Measurements from ENCODE around the gene FAM216B. TPM values are rescaled to one million over a fixed set of nuclear protein-coding genes. Genes with fewer than 3 reads are reported as not detected.

FAM216B gene
- total and polyA plus RNA-seq, 2 of the 8 experiments (the other 6 are each of a cell fraction or from before 2014, with no cell fraction given) = not detected

GRCh38 chr13:42798118-42798517, 16.7 kb downstream of the FAM216B start:
- Histone ChIP-seq H3K79me2 (ENCODE audit: control insufficient read depth in 1 of 2, insufficient read depth in 2 of 2, low read length in 2 of 2) (no peaks in the 10 kb centered on the region), H2AFZ (ENCODE audit: low read length) (0 out of 2 replicates have a peak overlapping the region, but pooled peaks have one; percentile 24), H3K27me3 (replicated peaks in 1 of 4; ENCODE audit: control insufficient read depth in 3 of 4, extremely low read depth in 1 of 4, insufficient read depth in 3 of 4, low read length in 3 of 4) (no peaks in the 10 kb centered on the region), H4K5ac (ENCODE audit: insufficient read length, low read depth, low read length) (no peak overlapping the region), H3K4me2 (ENCODE audit: insufficient read depth in 1 of 2, low read depth in 2 of 2, low read length in 2 of 2) (no peak overlapping the region), H2BK15ac (ENCODE audit: low read length) (no peak overlapping the region), H2BK5ac (ENCODE audit: low read depth, low read length) (no peak overlapping the region), H2AK5ac (ENCODE audit: low read depth, low read length) (no peak overlapping the region; the same call in 1 of the 2 replicates), H3K56ac (replicated peaks; ENCODE audit: insufficient read length, low read depth, low read length) (no peak overlapping the region), H3K36me3 (ENCODE audit: control insufficient read depth in 2 of 4, insufficient read depth in 4 of 4, low read length in 3 of 4) (peaks cover 0 to 4% (median 0%) of the 10 kb centered on the region in 4 experiments; a peak in 1 of 8 replicates), H3K79me1 (ENCODE audit: low read depth, low read length) (no peaks in the 10 kb centered on the region), H3K14ac (ENCODE audit: insufficient read length) (no peak overlapping the region), H3K23me2 (ENCODE audit: low read depth, low read length) (no peaks in the 10 kb centered on the region), H4K91ac (replicated peaks; ENCODE audit: insufficient read length, low read length) (no peak overlapping the region), H3K4ac (replicated peaks; ENCODE audit: insufficient read length, low read depth, low read length) (no peak overlapping the region), H2BK120ac (replicated peaks; ENCODE audit: low read depth, low read length) (no peak overlapping the region), H3K9me3 (ENCODE audit: insufficient read depth in 2 of 2, low read depth in 1 of 2, low read length in 1 of 2) (0 out of 4 replicates have a peak, but pooled peaks cover 0 to 2% of the 10 kb centered on the region in 2 experiments), H3K27ac (ENCODE audit: low read depth, low read length) (no peak overlapping the region), H3K18ac (ENCODE audit: extremely low read depth, low read length) (no peak overlapping the region), H2BK12ac (ENCODE audit: low read depth, low read length) (no peak overlapping the region), H3K4me3 (ENCODE audit: extremely low read depth in 1 of 4, insufficient read depth in 2 of 4, low read depth in 3 of 4, low read length in 4 of 4) (no peak overlapping the region), H3K4me1 (replicated peaks in 1 of 4; ENCODE audit: control insufficient read depth in 3 of 4, insufficient read depth in 4 of 4, low read length in 3 of 4) (peaks cover 0 to 4% (median 2%) of the 10 kb centered on the region in 4 experiments; a peak in 4 of 7 replicates), H2BK20ac (ENCODE audit: low read length) (no peak overlapping the region; the same call in 1 of the 2 replicates), H3K23ac (ENCODE audit: insufficient read length) (no peak overlapping the region), H4K8ac (ENCODE audit: extremely low read depth, insufficient read depth, low read length) (no peak overlapping the region), H3K9ac (replicated peaks in 1 of 4; ENCODE audit: extremely low read depth in 1 of 4, low read depth in 3 of 4, low read length in 3 of 4) (no peak overlapping the region), H4K20me1 (replicated peaks in 1 of 2; ENCODE audit: control insufficient read depth in 1 of 2, insufficient read depth in 2 of 2, low read length in 2 of 2) (no peaks in the 10 kb centered on the region)
- CTCF ChIA-PET (ENCODE audit: partially characterized antibody) = interaction anchor here (0.9 kb wide), 2 partner anchors 11 to 19 kb away, joined by 3 read pairs; no protein-coding TSS in a partner anchor
- 74% methylated on average over 6 of the region's 6 CpGs; no CpG with 5 or more reads in 1 of the 2 experiments for WGBS, 2 experiments (ENCODE audit: extremely low coverage in 1 of 2, insufficient coverage in 1 of 2, insufficient read length in 1 of 2, insufficient replicate concordance in 2 of 2, low coverage in 1 of 2, low lambda C conversion rate in 2 of 2, missing lambda C conversion rate in 1 of 2)
- DNase-seq (ENCODE audit: low read depth in 1 of 2, low spot score in 2 of 2) (no peak), FAIRE-seq (no peak)
- TF ChIP-seq EP300 (IDR thresholded peaks at IDR 0.05; ENCODE audit: borderline replicate concordance in 1 of 2, low read depth in 2 of 2, low read length in 2 of 2) (no peak), JUND (IDR thresholded peaks at IDR 0.05; ENCODE audit: low read length) (no peak), GABPA (IDR thresholded peaks at IDR 0.05; ENCODE audit: borderline replicate concordance, insufficient read depth, low read length) (no peak), EGR1 (IDR thresholded peaks at IDR 0.05; ENCODE audit: borderline replicate concordance, low read depth, low read length) (no peak), BACH1 (IDR thresholded peaks at IDR 0.05; ENCODE audit: low read length) (no peak), GTF2F1 (IDR thresholded peaks at IDR 0.05; ENCODE audit: borderline replicate concordance, low read depth, low read length) (no peak), CEBPB (IDR thresholded peaks at IDR 0.05; ENCODE audit: low read depth, low read length) (no peak), RNF2 (IDR thresholded peaks at IDR 0.05; ENCODE audit: borderline replicate concordance, low read depth, low read length, missing control alignments, poor library complexity, severe bottlenecking) (no peak), TEAD4 (IDR thresholded peaks at IDR 0.05; ENCODE audit: low read depth, low read length) (no peak), SAP30 (IDR thresholded peaks at IDR 0.05; ENCODE audit: insufficient read depth, insufficient replicate concordance, low read length) (no peak)
- POLR2A ChIA-PET (ENCODE audit: partially characterized antibody) = interaction anchor here (1.3 kb wide), 1 partner anchor 53 kb away, joined by 4 read pairs; no protein-coding TSS in a partner anchor
